HepG2 (cell line): ENCODE data around the gene PALM. TPM values are rescaled to one million over a fixed set of nuclear protein-coding genes. Genes with fewer than 3 reads are reported as not detected.
A peak's percentile ranks its signal among the peaks of the same experiment; 100 is the strongest.

Source experiments
- CENPT ChIP-seq: sonication (generic); formaldehyde crosslinking; IDR thresholded peaks from 2 replicates; pipeline ENCODE4 v1.8.0; 2022; ENCODE audit warnings: low read depth, mild to moderate bottlenecking, moderate library complexity, missing genetic modification reagents
- CHD2 ChIP-seq: IDR thresholded peaks from 2 replicates; pipeline ENCODE4 v1.6.1; 2011; ENCODE audit warnings: low read depth, low read length, improper control_type of control experiment
- EP300 ChIP-seq, 3 experiments: sonication (generic) in 1 of 3; formaldehyde crosslinking in 1 of 3; IDR thresholded peaks; 2 replicates each; pipeline versions ENCODE4 v1.5.1 to v1.6.1; 2011 to 2020; ENCODE audit warnings: low read depth in 2 of 3, low read length in 2 of 3, borderline replicate concordance in 1 of 3, improper control_type of control experiment in 1 of 3, mild to moderate bottlenecking in 1 of 3, missing genetic modification reagents in 1 of 3, moderate library complexity in 1 of 3
- GLI4 ChIP-seq: sonication (generic); formaldehyde crosslinking; IDR thresholded peaks from 2 replicates; pipeline ENCODE4 v1.5.1; 2020; ENCODE audit warnings: missing genetic modification reagents, mild to moderate bottlenecking, moderate library complexity, borderline replicate concordance
- IKZF4 ChIP-seq: sonication (generic); formaldehyde crosslinking; IDR thresholded peaks from 2 replicates; pipeline ENCODE4 v1.5.1; 2020; ENCODE audit warnings: borderline replicate concordance, mild to moderate bottlenecking, low read depth, missing genetic modification reagents; ENCODE audit errors: not compliant biosample characterization
- KLF6 ChIP-seq: IDR thresholded peaks from 2 replicates; pipeline ENCODE4 v1.8.0; 2016; ENCODE audit warnings: missing biosample characterization, missing genetic modification reagents
- MAFK ChIP-seq, 2 experiments: IDR thresholded peaks in 1 of 2; conservative IDR thresholded peaks in 1 of 2; 2 replicates each; pipeline ENCODE4 v1.6.1; 2011; ENCODE audit warnings: improper control_type of control experiment in 2 of 2, low read length in 2 of 2
- MXI1 ChIP-seq: IDR thresholded peaks from 3 replicates; pipeline ENCODE4 v1.6.1; 2012; ENCODE audit warnings: low read depth, low read length, inconsistent platforms, borderline replicate concordance
- NCOR1 ChIP-seq: fragments of 200-600 bp; sonication (generic); IDR thresholded peaks from 2 replicates; pipeline ENCODE4 v1.7.0; 2017; ENCODE audit warnings: antibody characterized with exemption, low read length, borderline replicate concordance
- ONECUT2 ChIP-seq: sonication (generic); formaldehyde crosslinking; IDR thresholded peaks from 2 replicates; pipeline ENCODE4 v1.4.0; 2020; ENCODE audit warnings: missing genetic modification reagents
- PAF1 ChIP-seq: IDR thresholded peaks from 2 replicates; pipeline ENCODE4 v1.6.1; 2016; ENCODE audit warnings: missing genetic modification reagents, missing compliant biosample characterization
- SMAD1 ChIP-seq: sonication (generic); formaldehyde crosslinking; IDR thresholded peaks from 2 replicates; pipeline ENCODE4 v1.4.0; 2020; ENCODE audit warnings: missing genetic modification reagents, low read depth, mild to moderate bottlenecking, borderline replicate concordance
- ZNF101 ChIP-seq: sonication (generic); formaldehyde crosslinking; IDR thresholded peaks from 2 replicates; pipeline ENCODE4 v1.4.0; 2020; ENCODE audit warnings: mild to moderate bottlenecking, low read depth, missing genetic modification reagents, borderline replicate concordance
- ZNF335 ChIP-seq: sonication (generic); formaldehyde crosslinking; IDR thresholded peaks from 2 replicates; pipeline ENCODE4 v1.4.0; 2020; ENCODE audit warnings: missing genetic modification reagents
- ZNF605 ChIP-seq: sonication (generic); formaldehyde crosslinking; IDR thresholded peaks from 2 replicates; pipeline ENCODE4 v1.8.0; 2022; ENCODE audit warnings: mild to moderate bottlenecking, missing genetic modification reagents
- ZNF678 ChIP-seq: sonication (generic); formaldehyde crosslinking; IDR thresholded peaks from 2 replicates; pipeline ENCODE4 v1.4.0; 2020; ENCODE audit warnings: mild to moderate bottlenecking, missing genetic modification reagents
- polyA plus RNA-seq, 8 experiments: library from polyadenylated mRNA; depleted of rRNA in 3 of 8; stranded (reverse) in 7 of 8; unstranded in 1 of 8; fragments of >200 nt; fragmentation: Illumina TruSeq in 4 of 8; extraction: Trizol in 4 of 8; gene quantifications; 2 replicates each; pipeline versions ENCODE4 v1.2.1 to v1.2.3, GENCODE V29; 2011 to 2016; ENCODE audit warnings: low read depth in 4 of 8, missing spikeins in 1 of 8, mixed read lengths in 1 of 8; ENCODE audit not compliant: insufficient read depth in 1 of 8
- total RNA-seq, 5 experiments: library from RNA; depleted of rRNA; stranded (reverse); fragments of >200 nt; fragmentation: Illumina TruSeq; extraction: Trizol; gene quantifications; 2 replicates each; pipeline ENCODE4 v1.2.3, GENCODE V29; 2016; ENCODE audit warnings: low read depth in 1 of 5
- TF ChIP-seq, protein P1 (sequence below): sonication (generic); formaldehyde crosslinking; IDR thresholded peaks from 2 replicates; pipeline ENCODE4 v1.5.0; 2020; ENCODE audit warnings: mild to moderate bottlenecking, missing genetic modification reagents
- TF ChIP-seq, protein P2 (sequence below): sonication (generic); formaldehyde crosslinking; conservative IDR thresholded peaks from 2 replicates; pipeline ENCODE4 v1.4.0; 2020; ENCODE audit warnings: missing genetic modification reagents
- TF ChIP-seq, protein P3 (sequence below): sonication (generic); formaldehyde crosslinking; IDR thresholded peaks from 2 replicates; pipeline ENCODE4 v1.5.1; 2020; ENCODE audit warnings: missing genetic modification reagents, mild to moderate bottlenecking, borderline replicate concordance
- TF ChIP-seq, protein P4 (sequence below): sonication (generic); formaldehyde crosslinking; IDR thresholded peaks from 2 replicates; pipeline ENCODE4 v1.5.1; 2020; ENCODE audit warnings: mild to moderate bottlenecking, moderate library complexity, missing genetic modification reagents

PALM gene
- total and polyA plus RNA-seq, 2 of the 13 experiments (the other 11 are each of a cell fraction or from before 2014, with no cell fraction given), result 4.0 to 9.7 TPM

DNA sequence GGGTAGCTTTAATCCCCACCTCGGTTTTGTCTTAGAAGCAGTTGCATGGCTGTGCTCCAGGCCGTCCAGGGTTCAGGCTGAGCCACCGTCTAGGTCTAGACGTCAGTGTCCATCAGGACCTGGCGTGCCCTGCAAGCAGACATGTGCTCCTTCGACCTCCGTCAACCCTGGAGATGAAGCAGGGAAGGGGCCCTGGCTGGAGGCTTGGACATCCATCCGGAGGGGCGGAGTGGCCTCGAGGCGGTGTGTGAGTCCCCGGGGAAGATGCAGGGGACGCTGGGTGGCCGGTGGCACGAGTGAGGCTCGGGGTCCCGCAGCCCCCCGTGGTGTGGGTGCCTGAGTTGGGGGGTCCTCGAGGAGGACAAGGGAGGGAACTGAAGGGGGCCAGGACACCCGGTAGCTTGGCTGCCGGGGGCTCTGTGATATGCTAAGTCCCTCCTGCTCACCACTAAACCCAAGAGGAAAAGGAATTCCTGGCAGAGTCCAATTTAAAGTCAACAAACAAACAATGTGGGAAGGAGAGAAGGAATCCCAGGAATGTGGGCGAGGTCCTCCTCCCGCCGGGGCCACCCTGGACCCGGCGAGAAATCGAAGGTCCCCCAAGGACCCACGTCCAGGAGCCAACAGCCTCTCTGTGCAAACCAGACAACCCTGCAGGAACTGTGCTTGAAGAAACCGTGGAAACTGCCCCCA is 73.6 kb downstream of the PALM start (continued):
- TF ChIP-seq, protein P1, sequence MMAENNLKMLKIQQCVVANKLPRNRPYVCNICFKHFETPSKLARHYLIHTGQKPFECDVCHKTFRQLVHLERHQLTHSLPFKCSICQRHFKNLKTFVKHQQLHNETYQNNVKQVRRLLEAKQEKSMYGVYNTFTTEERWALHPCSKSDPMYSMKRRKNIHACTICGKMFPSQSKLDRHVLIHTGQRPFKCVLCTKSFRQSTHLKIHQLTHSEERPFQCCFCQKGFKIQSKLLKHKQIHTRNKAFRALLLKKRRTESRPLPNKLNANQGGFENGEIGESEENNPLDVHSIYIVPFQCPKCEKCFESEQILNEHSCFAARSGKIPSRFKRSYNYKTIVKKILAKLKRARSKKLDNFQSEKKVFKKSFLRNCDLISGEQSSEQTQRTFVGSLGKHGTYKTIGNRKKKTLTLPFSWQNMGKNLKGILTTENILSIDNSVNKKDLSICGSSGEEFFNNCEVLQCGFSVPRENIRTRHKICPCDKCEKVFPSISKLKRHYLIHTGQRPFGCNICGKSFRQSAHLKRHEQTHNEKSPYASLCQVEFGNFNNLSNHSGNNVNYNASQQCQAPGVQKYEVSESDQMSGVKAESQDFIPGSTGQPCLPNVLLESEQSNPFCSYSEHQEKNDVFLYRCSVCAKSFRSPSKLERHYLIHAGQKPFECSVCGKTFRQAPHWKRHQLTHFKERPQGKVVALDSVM (CRISPR knock-in tag), result 0 out of 2 replicates have a peak, but pooled peaks have one; percentile 62
- peak; percentile 64; the same call in 1 of the 2 replicates for TF ChIP-seq GLI4 (CRISPR knock-in tag)
- peak in 1 of 2 experiments; percentile 52; a peak in 1 of 4 replicates for TF ChIP-seq EP300 (IDR thresholded peaks at IDR 0.05; ENCODE audit: low read depth in 2 of 2, low read length in 2 of 2)
- TF ChIP-seq EP300 (CRISPR knock-in tag; IDR thresholded peaks at IDR 0.05; ENCODE audit: borderline replicate concordance), result peak; percentile 39; the same call in 1 of the 2 replicates
- TF ChIP-seq ONECUT2, result peak; percentile 57; the same call in 1 of the 2 replicates
- no peak for TF ChIP-seq CENPT (CRISPR knock-in tag)
- no peak for TF ChIP-seq CHD2
- no peak for TF ChIP-seq IKZF4 (CRISPR knock-in tag)
- peak; percentile 19; the same call in 1 of the 2 replicates for TF ChIP-seq NCOR1
- no peak for TF ChIP-seq PAF1 (CRISPR knock-in tag)
- no peak for TF ChIP-seq ZNF101 (CRISPR knock-in tag)
- peak; percentile 34; the same call in 1 of the 3 replicates for TF ChIP-seq MXI1
- TF ChIP-seq ZNF678, result no peak
- TF ChIP-seq SMAD1 (CRISPR knock-in tag), result no peak
- TF ChIP-seq ZNF605 (CRISPR knock-in tag), result no peak
- 0 out of 2 replicates have a peak, but pooled peaks have one; percentile 24 for TF ChIP-seq KLF6 (CRISPR knock-in tag)
- TF ChIP-seq MAFK (conservative IDR thresholded peaks at IDR 0.05 in 1 of 2, IDR thresholded peaks at IDR 0.05 in 1 of 2; ENCODE audit: low read length in 2 of 2), result no peak
- TF ChIP-seq, protein P2, sequence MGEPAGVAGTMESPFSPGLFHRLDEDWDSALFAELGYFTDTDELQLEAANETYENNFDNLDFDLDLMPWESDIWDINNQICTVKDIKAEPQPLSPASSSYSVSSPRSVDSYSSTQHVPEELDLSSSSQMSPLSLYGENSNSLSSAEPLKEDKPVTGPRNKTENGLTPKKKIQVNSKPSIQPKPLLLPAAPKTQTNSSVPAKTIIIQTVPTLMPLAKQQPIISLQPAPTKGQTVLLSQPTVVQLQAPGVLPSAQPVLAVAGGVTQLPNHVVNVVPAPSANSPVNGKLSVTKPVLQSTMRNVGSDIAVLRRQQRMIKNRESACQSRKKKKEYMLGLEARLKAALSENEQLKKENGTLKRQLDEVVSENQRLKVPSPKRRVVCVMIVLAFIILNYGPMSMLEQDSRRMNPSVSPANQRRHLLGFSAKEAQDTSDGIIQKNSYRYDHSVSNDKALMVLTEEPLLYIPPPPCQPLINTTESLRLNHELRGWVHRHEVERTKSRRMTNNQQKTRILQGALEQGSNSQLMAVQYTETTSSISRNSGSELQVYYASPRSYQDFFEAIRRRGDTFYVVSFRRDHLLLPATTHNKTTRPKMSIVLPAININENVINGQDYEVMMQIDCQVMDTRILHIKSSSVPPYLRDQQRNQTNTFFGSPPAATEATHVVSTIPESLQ, result no peak
- TF ChIP-seq, protein P3, sequence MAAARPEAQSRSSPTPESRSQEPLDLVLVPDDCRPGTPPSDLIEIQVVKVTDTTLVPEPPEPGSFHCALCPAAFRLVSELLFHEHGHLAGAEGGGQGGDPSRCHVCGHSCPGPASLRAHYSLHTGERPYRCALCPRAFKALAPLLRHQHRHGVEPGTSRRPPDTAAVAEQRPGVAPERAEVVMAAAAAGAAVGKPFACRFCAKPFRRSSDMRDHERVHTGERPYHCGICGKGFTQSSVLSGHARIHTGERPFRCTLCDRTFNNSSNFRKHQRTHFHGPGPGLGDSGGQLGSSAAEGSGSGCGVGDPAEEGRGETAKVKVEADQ, result no peak
- TF ChIP-seq, protein P4, sequence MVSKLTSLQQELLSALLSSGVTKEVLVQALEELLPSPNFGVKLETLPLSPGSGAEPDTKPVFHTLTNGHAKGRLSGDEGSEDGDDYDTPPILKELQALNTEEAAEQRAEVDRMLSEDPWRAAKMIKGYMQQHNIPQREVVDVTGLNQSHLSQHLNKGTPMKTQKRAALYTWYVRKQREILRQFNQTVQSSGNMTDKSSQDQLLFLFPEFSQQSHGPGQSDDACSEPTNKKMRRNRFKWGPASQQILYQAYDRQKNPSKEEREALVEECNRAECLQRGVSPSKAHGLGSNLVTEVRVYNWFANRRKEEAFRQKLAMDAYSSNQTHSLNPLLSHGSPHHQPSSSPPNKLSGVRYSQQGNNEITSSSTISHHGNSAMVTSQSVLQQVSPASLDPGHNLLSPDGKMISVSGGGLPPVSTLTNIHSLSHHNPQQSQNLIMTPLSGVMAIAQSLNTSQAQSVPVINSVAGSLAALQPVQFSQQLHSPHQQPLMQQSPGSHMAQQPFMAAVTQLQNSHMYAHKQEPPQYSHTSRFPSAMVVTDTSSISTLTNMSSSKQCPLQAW (CRISPR knock-in tag), result no peak
- TF ChIP-seq ZNF335, result no peak
